Neural progenitor cell (in vitro differentiated cells): ENCODE data around the gene STAG1. TPM values are rescaled to one million over a fixed set of nuclear protein-coding genes. Genes with fewer than 3 reads are reported as not detected.
"Not testable (repeated sequence)": the region's sequence is repeated elsewhere in the genome, so short reads cannot be mapped to it uniquely, and the experiment has no call there.

Source experiments
- DNase-seq: peaks from one replicate; pipeline ENCODE4 v3.0.0-alpha.2; 2016; ENCODE audit warnings: low spot score
- H2AFZ ChIP-seq: fragments of 200-600 bp; sonication (generic); replicated peaks from 2 replicates; pipeline ENCODE4 v1.6.1; 2016; ENCODE audit warnings: antibody characterized with exemption
- H3F3A ChIP-seq: fragments of 200-600 bp; sonication (generic); 2 replicates; pipeline ENCODE4 v1.6.1; 2016; ENCODE audit warnings: antibody characterized with exemption, low read depth
- H3K27ac ChIP-seq: fragments of 200-600 bp; sonication (generic); 2 replicates; pipeline ENCODE4 v1.5.1; 2016; ENCODE audit warnings: mild to moderate bottlenecking
- H3K27me3 ChIP-seq: fragments of 200-600 bp; sonication (generic); 2 replicates; pipeline ENCODE4 v1.6.1; 2016; ENCODE audit warnings: mild to moderate bottlenecking, moderate library complexity
- H3K36me3 ChIP-seq: fragments of 200-600 bp; sonication (generic); 2 replicates; pipeline ENCODE4 v1.5.1; 2016
- H3K4me1 ChIP-seq: fragments of 200-600 bp; sonication (generic); 2 replicates; pipeline ENCODE4 v1.6.1; 2016; ENCODE audit warnings: mixed run types
- H3K4me2 ChIP-seq: fragments of 200-600 bp; sonication (generic); 2 replicates; pipeline ENCODE4 v1.6.1; 2016
- H3K4me3 ChIP-seq: fragments of 200-600 bp; sonication (generic); 2 replicates; pipeline ENCODE4 v1.5.1; 2016
- H3K79me2 ChIP-seq: fragments of 200-600 bp; sonication (generic); 2 replicates; pipeline ENCODE4 v1.6.1; 2016; ENCODE audit warnings: low read depth
- H3K9ac ChIP-seq: fragments of 200-600 bp; sonication (generic); 2 replicates; pipeline ENCODE4 v1.6.1; 2016
- H3K9me3 ChIP-seq: fragments of 200-600 bp; sonication (generic); 2 replicates; pipeline ENCODE4 v1.5.1; 2016; ENCODE audit warnings: low read depth
- H4K20me1 ChIP-seq: fragments of 200-600 bp; sonication (generic); 2 replicates; pipeline ENCODE4 v1.6.1; 2016; ENCODE audit warnings: low read depth
- H3K27ac Mint-ChIP-seq: 3 replicates; pipeline ENCODE4 v1.8.0; 2021; ENCODE audit warnings: mixed read lengths
- H3K27me3 Mint-ChIP-seq: 2 replicates; pipeline ENCODE4 v1.8.0; 2022; ENCODE audit warnings: low read depth, mild to moderate bottlenecking, inconsistent platforms, moderate library complexity, mixed read lengths; ENCODE audit not compliant: insufficient read depth
- H3K36me3 Mint-ChIP-seq: 3 replicates; pipeline ENCODE4 v1.8.0; 2021; ENCODE audit warnings: mixed read lengths
- H3K4me1 Mint-ChIP-seq: 3 replicates; pipeline ENCODE4 v1.8.0; 2021; ENCODE audit warnings: mixed read lengths
- H3K4me3 Mint-ChIP-seq: 3 replicates; pipeline ENCODE4 v1.8.0; 2021; ENCODE audit warnings: mild to moderate bottlenecking, moderate library complexity, mixed read lengths
- H3K9me3 Mint-ChIP-seq: 3 replicates; pipeline ENCODE4 v1.8.0; 2020; ENCODE audit warnings: mixed read lengths
- CTCF ChIP-seq: fragments of 200-600 bp; sonication (generic); IDR thresholded peaks from 2 replicates; pipeline ENCODE4 v1.5.1; 2017; ENCODE audit warnings: antibody characterized with exemption, mild to moderate bottlenecking
- EZH2 ChIP-seq: fragments of 200-600 bp; sonication (generic); IDR thresholded peaks from 2 replicates; pipeline ENCODE4 v1.6.1; 2017; ENCODE audit warnings: antibody characterized with exemption, mild to moderate bottlenecking, moderate library complexity
- EZH2phosphoT487 ChIP-seq: fragments of 200-600 bp; sonication (generic); IDR thresholded peaks from 2 replicates; pipeline ENCODE4 v1.6.1; 2017; ENCODE audit warnings: antibody characterized with exemption
- total RNA-seq: library from RNA; depleted of rRNA; stranded (reverse); fragments of >200 nt; gene quantifications from 2 replicates; pipeline ENCODE4 v1.2.3, GENCODE V29; 2015; ENCODE audit warnings: low replicate concordance

STAG1 gene
- total RNA-seq, 1 donor from 2014 or later: 38.3 TPM

DNA sequence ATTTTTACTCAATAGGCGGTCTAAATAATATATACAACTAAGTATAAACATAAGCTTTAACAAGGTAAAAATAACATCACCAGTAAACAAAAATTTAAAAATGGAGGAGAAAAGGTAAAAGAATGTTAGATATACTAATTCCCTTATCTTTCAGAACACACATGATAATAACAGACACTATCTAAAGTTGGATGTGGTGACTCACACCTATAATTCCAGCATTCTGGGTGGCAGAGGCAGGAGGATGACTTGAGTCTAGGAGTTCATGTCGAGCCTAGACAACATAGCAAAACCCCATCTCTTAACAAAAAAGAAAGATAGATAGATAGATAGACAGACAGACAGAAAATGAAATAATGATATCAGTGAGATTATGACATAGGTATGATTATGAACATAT lies 85.1 kb downstream of the STAG1 start:
- Mint-ChIP-seq H3K4me1 (peaks cover 12% of the 10 kb centered on the region), H3K9me3 (no peaks in the 10 kb centered on the region), H3K36me3 (peaks cover 14% of the 10 kb centered on the region), H3K4me3 (no peak overlapping the region), H3K27me3 (peaks cover 2% of the 10 kb centered on the region), H3K27ac (no peak overlapping the region)
- H2AFZ ChIP-seq: no peak overlapping the region
- no peak overlapping the region for H3K9ac ChIP-seq
- no peak overlapping the region for H3K4me2 ChIP-seq
- TF ChIP-seq EZH2 (no peak), EZH2phosphoT487 (no peak), CTCF (no peak)
- peaks cover 11% of the 10 kb centered on the region for H3F3A ChIP-seq
- no peaks in the 10 kb centered on the region for H3K27me3 ChIP-seq
- DNase-seq: no peak
- no peaks in the 10 kb centered on the region for H3K9me3 ChIP-seq
- no peak overlapping the region for H3K27ac ChIP-seq
- no peak overlapping the region for H3K4me3 ChIP-seq
- no peaks in the 10 kb centered on the region for H3K36me3 ChIP-seq
- peaks cover 90% of the 10 kb centered on the region for H3K79me2 ChIP-seq
- no peaks in the 10 kb centered on the region for H4K20me1 ChIP-seq
- H3K4me1 ChIP-seq: peaks cover 10% of the 10 kb centered on the region

DNA sequence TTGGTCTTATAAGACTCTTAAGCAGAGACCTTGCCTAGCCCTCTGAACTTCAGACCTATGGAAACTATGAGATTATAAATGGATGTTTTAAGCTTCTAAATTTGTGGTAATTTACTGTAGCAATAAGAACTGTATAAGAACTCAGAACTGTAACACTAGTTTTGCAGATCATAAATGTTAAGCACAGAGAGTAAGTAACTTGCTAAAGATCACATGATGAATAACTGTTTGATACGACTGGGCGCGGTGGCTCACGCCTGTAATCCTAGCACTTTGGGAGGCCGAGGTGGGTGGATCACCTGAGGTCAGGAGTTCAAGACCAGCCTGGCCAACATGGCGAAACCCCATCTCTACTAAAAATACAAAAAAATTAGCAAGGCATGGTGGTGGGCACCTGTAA lies 85.9 kb downstream of the STAG1 start:
- DNase-seq, H3K27ac ChIP-seq, H3K9me3 ChIP-seq, H3K27me3 Mint-ChIP-seq, H3K4me3 ChIP-seq, H2AFZ ChIP-seq, H4K20me1 ChIP-seq, H3K36me3 Mint-ChIP-seq, H3K4me2 ChIP-seq, H3K4me3 Mint-ChIP-seq, H3K27me3 ChIP-seq, H3K36me3 ChIP-seq, H3K9me3 Mint-ChIP-seq, H3K9ac ChIP-seq: not testable (repeated sequence)
- peaks cover 11% of the 10 kb centered on the region for H3F3A ChIP-seq
- H3K4me1 ChIP-seq: peaks cover 10% of the 10 kb centered on the region
- peaks cover 15% of the 10 kb centered on the region for H3K4me1 Mint-ChIP-seq
- peaks cover 90% of the 10 kb centered on the region for H3K79me2 ChIP-seq
- H3K27ac Mint-ChIP-seq: peak overlapping the region; percentile 69

DNA sequence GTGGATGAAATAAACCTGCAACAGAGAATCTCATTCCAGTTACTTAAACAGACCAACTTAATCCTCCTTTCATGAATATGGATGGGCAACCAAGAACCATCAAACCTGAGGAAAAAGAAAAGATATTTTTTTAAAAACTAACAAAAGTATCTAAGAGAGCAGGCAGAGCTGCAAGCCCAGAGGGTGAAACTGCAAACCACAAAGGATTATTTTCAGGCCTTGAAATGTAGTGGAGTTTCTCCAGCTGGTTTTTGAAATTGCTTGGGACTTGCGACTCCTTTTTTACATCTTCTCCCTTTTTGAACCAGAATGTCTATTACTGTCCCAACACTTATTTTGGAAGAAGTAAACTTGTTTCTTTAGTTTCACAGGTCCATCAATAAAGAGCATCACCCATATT lies 87.4 kb downstream of the STAG1 start:
- peaks cover 23% of the 10 kb centered on the region for H3K4me1 Mint-ChIP-seq
- Histone ChIP-seq H3K79me2 (peaks cover 83% of the 10 kb centered on the region), H3K4me1 (peaks cover 10% of the 10 kb centered on the region), H4K20me1 (no peaks in the 10 kb centered on the region), H3K4me3 (no peak overlapping the region), H3F3A (peaks cover 11% of the 10 kb centered on the region), H3K36me3 (no peaks in the 10 kb centered on the region), H3K27me3 (no peaks in the 10 kb centered on the region), H3K27ac (no peak overlapping the region), H3K9me3 (no peaks in the 10 kb centered on the region), H3K9ac (no peak overlapping the region), H3K4me2 (no peak overlapping the region), H2AFZ (no peak overlapping the region)
- H3K4me3 Mint-ChIP-seq: no peak overlapping the region
- no peak for DNase-seq
- H3K9me3 Mint-ChIP-seq: no peaks in the 10 kb centered on the region
- TF ChIP-seq CTCF (no peak), EZH2 (no peak), EZH2phosphoT487 (no peak)
- no peaks in the 10 kb centered on the region for H3K27me3 Mint-ChIP-seq
- peaks cover 8% of the 10 kb centered on the region for H3K36me3 Mint-ChIP-seq
- peak overlapping the region; percentile 0 for H3K27ac Mint-ChIP-seq

DNA sequence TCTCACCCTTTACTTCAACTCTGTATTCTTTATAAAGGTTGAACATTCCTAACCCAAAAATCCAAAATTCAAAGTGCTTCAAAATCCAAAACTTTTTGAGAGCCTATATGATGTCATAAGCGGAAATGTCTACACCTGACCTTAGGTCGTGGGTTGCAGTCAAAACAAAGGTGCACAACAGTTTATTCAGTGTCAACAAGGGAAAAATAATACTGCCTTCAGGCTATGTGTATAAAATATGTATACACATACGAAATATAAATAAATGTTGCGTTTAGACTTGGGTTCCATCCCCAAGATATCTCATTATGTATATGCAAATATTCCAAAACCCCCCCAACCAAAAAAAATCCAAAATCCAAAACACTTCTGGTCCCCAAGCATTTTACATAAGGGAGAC lies 90.9 kb downstream of the STAG1 start:
- no peak overlapping the region for H3K27ac ChIP-seq
- no peak overlapping the region for H3K4me3 Mint-ChIP-seq
- no peak for DNase-seq
- H3K4me1 Mint-ChIP-seq: peaks cover 41% of the 10 kb centered on the region
- TF ChIP-seq EZH2: no peak
- TF ChIP-seq EZH2phosphoT487: no peak
- no peak for TF ChIP-seq CTCF
- H4K20me1 ChIP-seq: no peaks in the 10 kb centered on the region
- H3K36me3 Mint-ChIP-seq: peaks cover 2% of the 10 kb centered on the region
- peak overlapping the region; percentile 81 for H3K27ac Mint-ChIP-seq
- H3K27me3 Mint-ChIP-seq: no peaks in the 10 kb centered on the region
- H3K27me3 ChIP-seq: no peaks in the 10 kb centered on the region
- H3F3A ChIP-seq: peaks cover 5% of the 10 kb centered on the region
- no peak overlapping the region for H3K4me3 ChIP-seq
- H3K36me3 ChIP-seq: no peaks in the 10 kb centered on the region
- H3K79me2 ChIP-seq: peaks cover 85% of the 10 kb centered on the region
- no peaks in the 10 kb centered on the region for H3K9me3 ChIP-seq
- no peak overlapping the region for H3K9ac ChIP-seq
- H3K4me2 ChIP-seq: no peak overlapping the region
- H2AFZ ChIP-seq: no peak overlapping the region
- peaks cover 5% of the 10 kb centered on the region for H3K9me3 Mint-ChIP-seq
- peaks cover 26% of the 10 kb centered on the region for H3K4me1 ChIP-seq
